ENCODE measurements around the gene PHAX.

DNA sequence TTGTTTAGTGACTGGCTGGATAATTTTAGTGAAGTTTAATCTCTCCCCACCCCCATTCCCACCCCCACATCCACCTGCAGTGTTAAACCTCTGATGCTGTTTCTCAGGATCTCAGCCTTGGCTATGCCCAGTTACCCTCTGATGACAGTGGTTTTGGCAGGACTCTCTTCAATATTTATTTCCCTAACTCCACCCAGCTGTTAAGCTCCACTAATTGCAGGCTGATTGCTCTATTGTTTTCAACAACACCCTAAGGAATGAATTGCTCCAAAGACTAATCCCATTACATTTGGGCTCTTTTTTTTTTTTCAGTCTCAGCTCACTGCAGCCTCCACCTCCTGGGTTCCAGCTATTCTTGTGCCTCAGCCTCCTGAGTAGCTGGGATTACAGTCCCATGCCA is 46.3 kb downstream of the PHAX start:
- TF ChIP-seq POLR2A (IDR thresholded peaks at IDR 0.05; ENCODE audit: low read depth, low read length) (no peak), TAF1 (IDR thresholded peaks at IDR 0.05; ENCODE audit: low read depth, low read length) (no peak), PAX5 (IDR thresholded peaks at IDR 0.05; ENCODE audit: insufficient read depth, low read length, severe bottlenecking) (no peak), POLR2AphosphoS5 (IDR thresholded peaks at IDR 0.05; ENCODE audit: low read depth, low read length) (no peak)

Measured in GM12891 (cell line).